Ovary (tissue), 9 donors: Measurements from ENCODE around the gene DUSP22. TPM values are rescaled to one million over a fixed set of nuclear protein-coding genes. Genes with fewer than 3 reads are reported as not detected.
"Not testable (repeated sequence)": the region's sequence is repeated elsewhere in the genome, so short reads cannot be mapped to it uniquely, and the experiment has no call there.

Experiments used
- DNase-seq, 5 donors: peaks; one replicate each; pipeline ENCODE4 v3.0.0-alpha.2; 2019 to 2020
- H3K27ac ChIP-seq, 2 donors: fragments of 200-600 bp; one replicate each; pipeline versions ENCODE4 v1.5.1 to v1.8.0; 2019 to 2022
- H3K27me3 ChIP-seq: fragments of 200-600 bp; one replicate; pipeline ENCODE4 v1.8.0; 2022
- H3K36me3 ChIP-seq: fragments of 200-600 bp; sonication (generic); one replicate; pipeline ENCODE4 v1.5.1; 2019
- H3K4me1 ChIP-seq: one replicate; pipeline ENCODE4 v1.8.1; 2013; ENCODE audit warnings: mild to moderate bottlenecking, moderate library complexity; ENCODE audit not compliant: insufficient read depth
- H3K4me3 ChIP-seq: fragments of 200-600 bp; sonication (generic); one replicate; pipeline ENCODE4 v1.5.1; 2017
- H3K9me3 ChIP-seq, 2 donors: fragments of 200-600 bp in 1 of 2; sonication (generic) in 1 of 2; one replicate each; pipeline versions ENCODE4 v1.5.1 to v1.8.1; 2013 to 2019; ENCODE audit warnings: mild to moderate bottlenecking in 1 of 2, moderate library complexity in 1 of 2
- CTCF ChIP-seq, 3 donors: fragments of 450-650 bp in 2 of 3; fragments of 200-600 bp in 1 of 3; IDR thresholded peaks; one replicate each; pipeline versions ENCODE4 v1.5.1 to v1.8.0; 2016 to 2022; ENCODE audit warnings: antibody characterized with exemption in 3 of 3, mild to moderate bottlenecking in 1 of 3
- EP300 ChIP-seq: sonication (generic); formaldehyde crosslinking; IDR thresholded peaks from one replicate; pipeline ENCODE4 v1.6.1; 2017; ENCODE audit warnings: antibody characterized with exemption
- POLR2A ChIP-seq: fragments of 450-650 bp; IDR thresholded peaks from one replicate; pipeline ENCODE4 v1.6.1; 2017; ENCODE audit warnings: antibody characterized with exemption, mild to moderate bottlenecking, moderate library complexity
- WGBS, 3 donors: extraction: QIAGEN DNeasy Blood & Tissue Kit in 1 of 3; methylation state at CpG; one replicate each; pipeline versions ENCODE4 v1.1.5 to v1.1.7; 2013 to 2017; 5-methylcytosine and 5-hydroxymethylcytosine counted together
- intact Hi-C, 4 donors: fragments of 100-400 bp; cut with DNase I; formaldehyde crosslinking; loops; one replicate each; pipeline versions ENCODE4 v1.11.0 to v1.15.1; 2022 to 2023
- polyA plus RNA-seq, 2 donors: library from polyadenylated mRNA; stranded (reverse); fragments of 200-250 nt in 1 of 2; fragments of 350-450 nt in 1 of 2; fragmentation: Illumina TruSeq in 1 of 2; extraction: RNeasy Lipid Tissue Mini Kit (QIAGEN cat#74804) in 1 of 2; gene quantifications; one replicate each; pipeline ENCODE4 v1.2.3, GENCODE V29; 2013 to 2014
- total RNA-seq, 7 donors: library from RNA; depleted of rRNA in 2 of 7; stranded (reverse); fragments of >200 nt in 2 of 7; fragmentation: NEBNext Ultra II Directional in 3 of 7; extraction: Animal tissue kit (Norgen Biotek cat#: 25700) in 3 of 7; gene quantifications; one replicate each; pipeline versions ENCODE4 v1.1.0 to v1.2.4, GENCODE V29; 2016 to 2023
- donor health status: DM: no; HTN: no; CAD: no; lungs with moderate emphysema.
- donor health status: DM: no; HTN: no; CAD: no.
- donor health status: Bipolar disorder and iron deficiency.
- donor health status: DM: yes; HTN: yes; CAD: no.
- donor health status: DM: no; HTN: no; CAD: no.
- donor health status: DM: yes; HTN: yes; CAD: no.

DUSP22 gene
- total and polyA plus RNA-seq, 9 donors, result 24.7 to 35.0 (median 29.3) TPM

DNA sequence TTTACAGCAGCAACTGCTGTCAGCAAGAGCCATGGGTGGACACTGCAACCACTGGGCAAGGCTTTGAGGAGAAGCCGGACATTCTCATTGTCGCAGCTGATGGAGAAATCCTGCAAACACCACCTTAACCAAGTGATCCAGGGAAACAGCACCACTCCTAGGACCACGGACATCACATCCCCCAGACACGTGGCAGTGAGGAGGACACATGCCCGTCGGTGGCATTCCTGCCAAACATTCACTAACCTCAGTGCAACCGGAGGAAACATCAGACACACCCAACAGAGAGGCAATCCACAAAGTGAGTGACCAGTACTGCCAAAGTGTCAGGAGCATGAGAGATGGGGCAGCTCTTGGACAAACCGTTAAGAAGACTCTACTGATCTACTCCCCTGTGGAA lies 82.7 kb downstream of the DUSP22 start:
- no peaks in the 10 kb centered on the region for H3K27me3 ChIP-seq
- WGBS, 3 donors, result 76 to 82% (median 79%) methylated on average over 8 of the region's 8 CpGs
- H3K36me3 ChIP-seq, result no peaks in the 10 kb centered on the region
- H3K4me3 ChIP-seq, result no peak overlapping the region
- TF ChIP-seq POLR2A, result no peak
- no peak for TF ChIP-seq CTCF (IDR thresholded peaks at IDR 0.05)
- TF ChIP-seq EP300, result no peak
- no peak overlapping the region for H3K27ac ChIP-seq
- H3K9me3 ChIP-seq, result no peaks in the 10 kb centered on the region
- intact Hi-C loops, result no loop called here
- DNase-seq, result peak in 1 of 5 donors; percentile 24
- H3K4me1 ChIP-seq, result no peaks in the 10 kb centered on the region

DNA sequence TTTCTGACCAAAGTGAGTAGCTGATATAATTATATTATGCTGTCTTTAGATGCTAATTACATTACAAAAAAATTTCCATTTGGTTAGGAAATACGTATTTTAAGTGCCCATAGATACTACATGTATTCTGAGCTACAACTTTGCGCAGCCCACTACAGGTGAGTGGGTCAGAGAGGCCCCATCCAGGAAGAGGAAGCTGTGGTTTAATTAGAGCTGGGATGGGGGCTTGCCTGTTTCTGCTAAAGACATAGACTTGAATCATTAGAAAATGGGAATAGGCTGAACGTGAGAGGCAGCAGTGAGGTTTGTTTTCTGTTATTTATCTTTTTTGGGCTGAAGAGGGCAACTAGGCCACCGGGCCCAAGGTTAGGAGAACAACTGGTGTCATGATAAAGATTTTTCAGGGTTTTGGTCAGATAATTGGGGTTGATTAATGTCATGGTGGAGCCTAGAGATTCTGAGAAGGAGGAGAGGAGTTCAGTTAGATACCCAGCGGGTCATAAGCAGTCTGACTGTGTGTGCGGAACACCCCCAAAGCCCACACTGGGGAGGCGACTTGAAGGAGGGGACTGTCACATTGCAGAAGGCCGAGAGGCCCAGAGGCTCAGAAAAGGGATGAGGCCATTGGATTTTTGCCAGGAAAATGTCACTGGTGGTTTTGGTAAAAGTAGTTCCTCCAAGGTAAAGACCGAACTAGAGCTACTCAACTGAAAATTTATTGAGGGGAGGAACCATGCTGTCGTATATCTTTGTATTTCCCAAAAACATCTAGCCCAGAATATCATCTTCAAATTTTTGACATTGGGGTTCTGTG lies 84.7 kb downstream of the DUSP22 start:
- Histone ChIP-seq H3K27me3 (no peaks in the 10 kb centered on the region), H3K36me3 (no peaks in the 10 kb centered on the region), H3K4me3 (no peak overlapping the region), H3K9me3 (no peaks in the 10 kb centered on the region), H3K4me1 (no peaks in the 10 kb centered on the region), H3K27ac (no peak overlapping the region)
- intact Hi-C loops, result no loop called here
- TF ChIP-seq EP300 (no peak), CTCF (IDR thresholded peaks at IDR 0.05) (no peak), POLR2A (no peak)
- DNase-seq, result peak in 1 of 5 donors; percentile 20
- WGBS, 3 donors, result 60 to 65% (median 61%) methylated on average over 10 of the region's 10 CpGs

- H3K27ac ChIP-seq, intact Hi-C loops, H3K4me1 ChIP-seq, DNase-seq, H3K9me3 ChIP-seq, H3K36me3 ChIP-seq, H3K27me3 ChIP-seq, H3K4me3 ChIP-seq: not testable (repeated sequence)
- 82 to 88% (median 82%) methylated on average over 13 of the region's 13 CpGs for WGBS, 3 donors
Measured at GRCh38 chr6:377641-378020, 85.3 kb downstream of the DUSP22 start.

GRCh38 chr6:378090-378957 lies 86.0 kb downstream of the DUSP22 start:
- Histone ChIP-seq H3K27me3 (no peaks in the 10 kb centered on the region), H3K27ac (no peak overlapping the region), H3K9me3 (no peaks in the 10 kb centered on the region), H3K4me3 (no peak overlapping the region), H3K4me1 (no peaks in the 10 kb centered on the region), H3K36me3 (no peaks in the 10 kb centered on the region)
- 78 to 84% (median 78%) methylated on average over 24 of the region's 24 CpGs for WGBS, 3 donors
- intact Hi-C loops, result no loop called here
- DNase-seq, result no peak
- TF ChIP-seq EP300, result no peak
- no peak for TF ChIP-seq POLR2A
- TF ChIP-seq CTCF (IDR thresholded peaks at IDR 0.05), result no peak
